NCI-H345 treated with DMSO at 0.1 percent for 48 hours (cell line): ENCODE results near the gene NDUFA8.

Source experiments
- DNase-seq: peaks from one replicate; lab custom pipeline; 2025; ENCODE audit not compliant: unreplicated experiment; lab: John Stamatoyannopoulos, UW

The NDUFA8 gene

GRCh38 chr9:122159026-122159924 is at the start of gene NDUFA8, which contains the start of gene MORN5:
TSS of gene NDUFA8 (minus strand) at chr9:122159779. CDS start at chr9:122159677, 102 bp downstream.
TSS of gene MORN5 (plus strand) at chr9:122159908. CDS start at chr9:122159973, 65 bp downstream.
- peak; percentile 94 for DNase-seq

GRCh38 chr9:122207096-122207495 is 47.5 kb upstream of the NDUFA8 start:
- no peak for DNase-seq

- DNase-seq, result no peak
These were observed 46.8 kb upstream of the NDUFA8 start for GRCh38 chr9:122206118-122207046.

- DNase-seq, result no peak
These were observed 45.6 kb upstream of the NDUFA8 start for GRCh38 chr9:122205176-122205575.

- DNase-seq, result no peak
These were observed 44.9 kb upstream of the NDUFA8 start for GRCh38 chr9:122204491-122204890.

- no peak for DNase-seq
These were observed 44.5 kb upstream of the NDUFA8 start for GRCh38 chr9:122204055-122204454.

- DNase-seq, result no peak
These were observed 42.5 kb upstream of the NDUFA8 start for GRCh38 chr9:122202111-122202510.

- no peak for DNase-seq
These were observed 42.1 kb upstream of the NDUFA8 start for GRCh38 chr9:122201641-122202040.

- DNase-seq, result no peak
These were observed 41.5 kb upstream of the NDUFA8 start for GRCh38 chr9:122200960-122201595.

GRCh38 chr9:122197882-122198281 is 38.3 kb upstream of the NDUFA8 start:
- peak; percentile 49 for DNase-seq

- DNase-seq, result peak; percentile 85
These were observed 37.8 kb upstream of the NDUFA8 start for GRCh38 chr9:122197426-122197825.

GRCh38 chr9:122195875-122196274 is 36.3 kb upstream of the NDUFA8 start:
- DNase-seq, result no peak

- DNase-seq, result no peak
These were observed 34.1 kb upstream of the NDUFA8 start for GRCh38 chr9:122193651-122194050.

GRCh38 chr9:122192914-122193525 is 33.4 kb upstream of the NDUFA8 start:
- no peak for DNase-seq

GRCh38 chr9:122192261-122192875 is 32.8 kb upstream of the NDUFA8 start:
- no peak for DNase-seq

- DNase-seq, result no peak
These were observed 32.0 kb upstream of the NDUFA8 start for GRCh38 chr9:122191584-122191983.

- DNase-seq, result no peak
These were observed 31.2 kb upstream of the NDUFA8 start for GRCh38 chr9:122190597-122191381.

GRCh38 chr9:122188369-122188768 is 28.8 kb upstream of the NDUFA8 start:
- DNase-seq, result no peak

- no peak for DNase-seq
These were observed 27.3 kb upstream of the NDUFA8 start for GRCh38 chr9:122186777-122187470.
